GM23248 (cell line): ENCODE results near the gene ISOC2. TPM values are rescaled to one million over a fixed set of nuclear protein-coding genes. Genes with fewer than 3 reads are reported as not detected.

Experiments used
- DNase-seq: peaks from one replicate; pipeline ENCODE4 v3.0.0-alpha.2; 2015
- H2AFZ ChIP-seq: fragments of 200-600 bp; sonication (generic); 2 replicates; pipeline ENCODE4 v1.6.1; 2016; ENCODE audit warnings: antibody characterized with exemption
- H3F3A ChIP-seq: fragments of 200-600 bp; sonication (generic); 2 replicates; pipeline ENCODE4 v1.6.1; 2016; ENCODE audit warnings: mild to moderate bottlenecking, antibody characterized with exemption, mixed run types; ENCODE audit not compliant: insufficient read depth
- H3K27ac ChIP-seq: fragments of 200-600 bp; sonication (generic); 2 replicates; pipeline ENCODE4 v1.5.1; 2016; ENCODE audit warnings: mild to moderate bottlenecking
- H3K27me3 ChIP-seq: fragments of 200-600 bp; sonication (generic); replicated peaks from 2 replicates; pipeline ENCODE4 v1.6.1; 2016; ENCODE audit warnings: mild to moderate bottlenecking; ENCODE audit not compliant: insufficient read depth
- H3K36me3 ChIP-seq: fragments of 200-600 bp; sonication (generic); 2 replicates; pipeline ENCODE4 v1.6.1; 2016; ENCODE audit warnings: low read depth, mild to moderate bottlenecking
- H3K4me1 ChIP-seq: fragments of 200-600 bp; sonication (generic); 2 replicates; pipeline ENCODE4 v1.6.1; 2016; ENCODE audit warnings: mild to moderate bottlenecking; ENCODE audit not compliant: insufficient read depth
- H3K4me2 ChIP-seq: fragments of 200-600 bp; sonication (generic); one replicate; pipeline ENCODE4 v1.6.1; 2016; ENCODE audit warnings: mild to moderate bottlenecking; ENCODE audit not compliant: unreplicated experiment
- H3K4me3 ChIP-seq: fragments of 200-600 bp; sonication (generic); 2 replicates; pipeline ENCODE4 v1.5.1; 2016; ENCODE audit warnings: mild to moderate bottlenecking
- H3K79me2 ChIP-seq: fragments of 200-600 bp; sonication (generic); 2 replicates; pipeline ENCODE4 v1.6.1; 2016; ENCODE audit warnings: mild to moderate bottlenecking; ENCODE audit not compliant: insufficient read depth
- H3K9ac ChIP-seq: fragments of 200-600 bp; sonication (generic); 2 replicates; pipeline ENCODE4 v1.6.1; 2016; ENCODE audit warnings: mild to moderate bottlenecking
- H3K9me2 ChIP-seq: fragments of 200-600 bp; sonication (generic); 2 replicates; pipeline ENCODE4 v1.6.1; 2016; ENCODE audit warnings: mixed run types, mild to moderate bottlenecking, moderate library complexity; ENCODE audit not compliant: insufficient read depth
- H3K9me3 ChIP-seq: fragments of 200-600 bp; sonication (generic); one replicate; pipeline ENCODE4 v1.6.1; 2017; ENCODE audit warnings: low read depth
- H4K20me1 ChIP-seq: fragments of 200-600 bp; sonication (generic); 2 replicates; pipeline ENCODE4 v1.6.0; 2016; ENCODE audit not compliant: insufficient read depth
- EZH2 ChIP-seq: fragments of 200-600 bp; sonication (generic); IDR thresholded peaks from 2 replicates; pipeline ENCODE4 v1.6.1; 2018; ENCODE audit warnings: antibody characterized with exemption, mild to moderate bottlenecking; ENCODE audit not compliant: insufficient read depth, poor library complexity, severe bottlenecking
- EZH2phosphoT487 ChIP-seq: fragments of 200-600 bp; sonication (generic); IDR thresholded peaks from 2 replicates; pipeline ENCODE4 v1.6.1; 2018; ENCODE audit warnings: antibody characterized with exemption, moderate library complexity, mild to moderate bottlenecking, low read depth; ENCODE audit not compliant: insufficient read depth
- WGBS, 2 experiments: methylation state at CpG; one replicate each; pipeline ENCODE4 v1.1.6; 2015 to 2017; ENCODE audit warnings: low lambda C conversion rate in 2 of 2, low coverage in 1 of 2; ENCODE audit errors: missing lambda C conversion rate in 2 of 2; 5-methylcytosine and 5-hydroxymethylcytosine counted together
- in situ Hi-C: fragments of 300-500 bp; cut with MboI; formaldehyde crosslinking; loops from 2 replicates; pipeline ENCODE4 v1.15.0; 2020
- polyA plus RNA-seq: library from polyadenylated mRNA; unstranded; fragments of >200 nt; fragmentation: Nextera tagmentation; extraction: Ambion mirVana; gene quantifications from 2 replicates; pipeline ENCODE4 v1.2.1, GENCODE V29; 2016
- total RNA-seq: library from RNA; depleted of rRNA; stranded (reverse); fragments of >200 nt; shearing (Covaris generic); gene quantifications from 2 replicates; pipeline ENCODE4 v1.2.3, GENCODE V29; 2014; rRNA removed

Gene ISOC2
- total RNA-seq = 103 and 116 TPM in 2 replicates
- polyA plus RNA-seq = 34.0 and 35.3 TPM in 2 replicates

GRCh38 chr19:55461259-55461973 lies at the start of gene ISOC2:
ISOC2 (minus strand) TSS chr19:55461642; CDS start chr19:55456486, 5,156 bp downstream.
- peak within 1 kb of the TSS; percentile 96 for H3K9ac ChIP-seq
- H3F3A ChIP-seq = peaks cover 11% of the 10 kb centered on the region; the same call in 1 of the 2 replicates
- in situ Hi-C loops = no loop called here
- H3K4me1 ChIP-seq = peaks cover 8% of the 10 kb centered on the region; the same call in 1 of the 2 replicates
- H3K27me3 ChIP-seq = no peaks in the 10 kb centered on the region
- peak within 1 kb of the TSS; percentile 94 for H2AFZ ChIP-seq
- H3K27ac ChIP-seq = peak within 1 kb of the TSS; percentile 84
- DNase-seq = peak; percentile 100
- H3K36me3 ChIP-seq = no peaks in the 10 kb centered on the region
- H3K4me2 ChIP-seq = peak within 1 kb of the TSS; percentile 92
- H3K79me2 ChIP-seq = no peaks in the 10 kb centered on the region
- 1% methylated on average over 46 to 52 of the region's 54 CpGs for WGBS, 2 experiments
- H3K9me3 ChIP-seq = no peaks in the 10 kb centered on the region
- H3K9me2 ChIP-seq = no peaks in the 10 kb centered on the region
- H3K4me3 ChIP-seq = peak within 1 kb of the TSS; percentile 89
- no peak for TF ChIP-seq EZH2phosphoT487
- TF ChIP-seq EZH2 = no peak
- H4K20me1 ChIP-seq = no peaks in the 10 kb centered on the region

DNA sequence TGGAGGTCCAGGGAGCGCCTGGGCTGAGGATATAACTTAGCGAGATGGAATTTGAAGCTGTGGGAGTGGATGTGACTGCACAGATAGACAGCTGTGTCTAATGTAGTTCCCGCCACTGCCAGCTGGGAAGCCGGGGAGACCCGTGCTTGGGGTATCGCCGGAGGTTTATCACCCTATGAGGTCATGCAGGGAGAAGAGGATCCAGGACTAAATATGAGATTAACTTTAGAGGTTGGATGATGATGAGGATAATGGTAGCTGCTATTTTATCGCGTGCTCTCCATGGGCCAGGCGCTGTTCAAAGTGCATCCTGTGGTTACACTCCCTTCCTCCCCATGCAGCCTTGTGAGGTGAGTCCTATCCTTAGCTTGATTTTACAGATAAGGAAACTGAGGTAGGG lies 46.7 kb upstream of the ISOC2 start:
- 74 to 82% methylated on average over 10 of the region's 10 CpGs for WGBS, 2 experiments
- Histone ChIP-seq H2AFZ (no peak overlapping the region), H3K4me1 (no peaks in the 10 kb centered on the region), H3K27ac (no peak overlapping the region), H3K4me2 (no peak overlapping the region), H3K9me3 (no peaks in the 10 kb centered on the region), H3K79me2 (no peaks in the 10 kb centered on the region), H3K9me2 (no peaks in the 10 kb centered on the region), H3K4me3 (no peak overlapping the region), H3K9ac (no peak overlapping the region), H3K36me3 (no peaks in the 10 kb centered on the region), H3K27me3 (no peaks in the 10 kb centered on the region), H3F3A (no peaks in the 10 kb centered on the region), H4K20me1 (no peaks in the 10 kb centered on the region)
- in situ Hi-C loops = no loop called here
- no peak for DNase-seq
- TF ChIP-seq EZH2phosphoT487 = no peak
- no peak for TF ChIP-seq EZH2

DNA sequence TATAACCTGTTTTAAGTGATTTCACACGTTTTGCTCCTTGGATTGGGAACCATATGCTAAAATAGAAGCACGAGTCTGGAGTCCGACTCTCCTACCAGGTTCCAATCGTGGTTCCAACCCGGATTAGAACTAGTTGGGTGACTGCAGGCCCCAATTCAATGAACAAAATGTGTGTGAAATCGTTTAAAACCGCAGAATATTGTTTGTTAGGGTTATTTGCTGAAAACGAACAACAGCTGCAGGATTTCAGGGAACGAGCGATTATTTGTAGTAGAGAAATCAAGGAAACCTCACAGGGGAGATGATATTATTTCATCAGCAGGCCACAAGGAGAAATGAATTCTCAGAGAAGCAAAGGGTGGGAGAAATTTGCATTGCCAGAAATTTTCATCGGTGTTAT lies 43.5 kb upstream of the ISOC2 start:
- Histone ChIP-seq H2AFZ (no peak overlapping the region), H3K4me2 (no peak overlapping the region), H3K36me3 (no peaks in the 10 kb centered on the region), H3K27me3 (no peaks in the 10 kb centered on the region), H3K4me1 (no peaks in the 10 kb centered on the region), H3K79me2 (no peaks in the 10 kb centered on the region), H3K9me3 (no peaks in the 10 kb centered on the region), H3K4me3 (no peak overlapping the region), H3F3A (0 out of 2 replicates have a peak, but pooled peaks cover 6% of the 10 kb centered on the region), H3K9me2 (no peaks in the 10 kb centered on the region), H3K9ac (no peak overlapping the region), H4K20me1 (no peaks in the 10 kb centered on the region), H3K27ac (no peak overlapping the region)
- no peak for DNase-seq
- in situ Hi-C loops = no loop called here
- TF ChIP-seq EZH2 (no peak), EZH2phosphoT487 (no peak)
- 68 to 71% methylated on average over 11 of the region's 11 CpGs for WGBS, 2 experiments

- H3K36me3 ChIP-seq = no peaks in the 10 kb centered on the region
- in situ Hi-C loops = no loop called here
- no peak overlapping the region for H3K27ac ChIP-seq
- no peaks in the 10 kb centered on the region for H3K79me2 ChIP-seq
- H2AFZ ChIP-seq = no peak overlapping the region
- H3K4me1 ChIP-seq = no peaks in the 10 kb centered on the region
- TF ChIP-seq EZH2 (no peak), EZH2phosphoT487 (no peak)
- no peaks in the 10 kb centered on the region for H3K9me2 ChIP-seq
- DNase-seq = no peak
- whole genome bisulfite sequencing, 2 experiments = 31 to 32% methylated on average over 13 of the region's 13 CpGs
- H3F3A ChIP-seq = 0 out of 2 replicates have a peak, but pooled peaks cover 6% of the 10 kb centered on the region
- peak overlapping the region; percentile 84 for H3K4me2 ChIP-seq
- no peak overlapping the region for H3K9ac ChIP-seq
- H3K4me3 ChIP-seq = peak overlapping the region; percentile 76
- no peaks in the 10 kb centered on the region for H3K27me3 ChIP-seq
- no peaks in the 10 kb centered on the region for H3K9me3 ChIP-seq
- H4K20me1 ChIP-seq = no peaks in the 10 kb centered on the region
Measured at GRCh38 chr19:55504252-55504603, 42.8 kb upstream of the ISOC2 start.
